ENCODE results near the gene FNIP2.

GRCh38 chr4:158938220-158939044 is 169.6 kb downstream of the FNIP2 start:
- no peak for TF ChIP-seq CTCF (conservative IDR thresholded peaks at IDR 0.05; ENCODE audit: low read length)
- TF ChIP-seq EZH2phosphoT487 (IDR thresholded peaks at IDR 0.05; ENCODE audit: borderline replicate concordance) = no peak
